ENCODE data around the gene HCRTR1.

Gene HCRTR1

GRCh38 chr1:31595836-31596736 lies 21.4 kb upstream of the HCRTR1 start:
- DNase-seq (ENCODE audit: extremely low read depth, low read depth) = no peak
- no peak for TF ChIP-seq CTCF (IDR thresholded peaks at IDR 0.05; ENCODE audit: low read depth, low read length)

GRCh38 chr1:31596737-31597097 lies 20.8 kb upstream of the HCRTR1 start:
- no peak for TF ChIP-seq CTCF (IDR thresholded peaks at IDR 0.05; ENCODE audit: low read depth, low read length)

GRCh38 chr1:31598980-31599379 lies 18.5 kb upstream of the HCRTR1 start:
- no peak for DNase-seq (ENCODE audit: extremely low read depth, low read depth)
- TF ChIP-seq CTCF (IDR thresholded peaks at IDR 0.05; ENCODE audit: low read depth, low read length) = no peak

More at GRCh38 chr1:31596737-31597097, 20.8 kb upstream of the HCRTR1 start:
- no peak for DNase-seq (ENCODE audit: extremely low read depth, low read depth)

GRCh38 chr1:31600641-31601040 lies 16.8 kb upstream of the HCRTR1 start:
- no peak for TF ChIP-seq CTCF (IDR thresholded peaks at IDR 0.05; ENCODE audit: low read depth, low read length)
- no peak for DNase-seq (ENCODE audit: extremely low read depth, low read depth)

GRCh38 chr1:31602081-31602480 lies 15.4 kb upstream of the HCRTR1 start:
- TF ChIP-seq CTCF (IDR thresholded peaks at IDR 0.05; ENCODE audit: low read depth, low read length) = no peak
- no peak for DNase-seq (ENCODE audit: extremely low read depth, low read depth)

GRCh38 chr1:31605908-31606427 lies 11.5 kb upstream of the HCRTR1 start:
- no peak for DNase-seq (ENCODE audit: extremely low read depth, low read depth)
- no peak for TF ChIP-seq CTCF (IDR thresholded peaks at IDR 0.05; ENCODE audit: low read depth, low read length)

- no peak for TF ChIP-seq CTCF (IDR thresholded peaks at IDR 0.05; ENCODE audit: low read depth, low read length)
- no peak for DNase-seq (ENCODE audit: extremely low read depth, low read depth)
Measured at GRCh38 chr1:31607360-31607759, 10.1 kb upstream of the HCRTR1 start.
